Stimulated activated CD4-positive, alpha-beta T cell treated with anti-CD3 and anti-CD28 coated beads, Interleukin-12 subunit alpha, Interleukin-12 subunit beta, amount 100 ng/mL, for 24 hours (primary cell): ENCODE measurements around the gene NR3C2.

Source experiments
- DNase-seq, 2 experiments: peaks; one replicate each; pipeline ENCODE4 v3.0.0-alpha.2; 2020; ENCODE audit warnings: low read depth in 2 of 2

Gene NR3C2

GRCh38 chr4:148056879-148057278, 385.3 kb downstream of the NR3C2 start:
- DNase-seq = peak; percentile 24 to 43

- DNase-seq = no peak
Observed at GRCh38 chr4:148055844-148056243, 386.4 kb downstream of the NR3C2 start.

GRCh38 chr4:148054275-148054674, 387.9 kb downstream of the NR3C2 start:
- no peak for DNase-seq

- no peak for DNase-seq
Observed at GRCh38 chr4:148053298-148054003, 388.8 kb downstream of the NR3C2 start.

- DNase-seq = no peak
Observed at GRCh38 chr4:148052448-148052847, 389.8 kb downstream of the NR3C2 start.

GRCh38 chr4:148051403-148051802, 390.8 kb downstream of the NR3C2 start:
- DNase-seq = no peak

GRCh38 chr4:148048598-148048997, 393.6 kb downstream of the NR3C2 start:
- no peak for DNase-seq

- no peak for DNase-seq
Observed at GRCh38 chr4:148044912-148045352, 397.3 kb downstream of the NR3C2 start.

GRCh38 chr4:148044089-148044911, 397.9 kb downstream of the NR3C2 start:
- no peak for DNase-seq

- no peak for DNase-seq
Observed at GRCh38 chr4:148041606-148042329, 400.4 kb downstream of the NR3C2 start.

GRCh38 chr4:148034813-148035212, 407.4 kb downstream of the NR3C2 start:
- no peak for DNase-seq

GRCh38 chr4:148030193-148030873, 411.9 kb downstream of the NR3C2 start:
- no peak for DNase-seq

GRCh38 chr4:148029781-148030180, 412.4 kb downstream of the NR3C2 start:
- no peak for DNase-seq
